Left ventricle myocardium superior (tissue), 1 donor: Measurements from ENCODE around the gene IRAK3. TPM values are rescaled to one million over a fixed set of nuclear protein-coding genes. Genes with fewer than 3 reads are reported as not detected.
"Not testable (repeated sequence)": the region's sequence is repeated elsewhere in the genome, so short reads cannot be mapped to it uniquely, and the experiment has no call there.

Experiments used
- ATAC-seq: fragments of 200-7000 bp; cut with Tn5 transposase; one replicate; pipeline ENCODE4 v1.9.1; 2020; ENCODE audit warnings: mild to moderate bottlenecking, moderate library complexity
- DNase-seq: peaks from one replicate; pipeline ENCODE4 v3.0.0-alpha.2; 2020
- intact Hi-C: fragments of 100-400 bp; cut with micrococcal nuclease; formaldehyde crosslinking; loops from one replicate; pipeline ENCODE4 v1.11.0; 2022
- total RNA-seq: library from RNA; stranded (reverse); fragmentation: NEBNext Ultra II Directional; extraction: Animal tissue kit (Norgen Biotek cat#: 25700); gene quantifications from one replicate; pipeline ENCODE4 v1.2.1, GENCODE V29; 2021
- donor health status: DM: no; HTN: yes; CAD: no; lungs with severe emphysema.

IRAK3 gene
- total RNA-seq, 1 donor from 2014 or later, result 5.3 TPM

- intact Hi-C loops, result loop anchor here (10.0 kb wide), 1 partner anchor 66 kb away; no protein-coding TSS in a partner anchor
- ATAC-seq, result no peak
Measured at GRCh38 chr12:66168410-66168809, 20.6 kb upstream of the IRAK3 start.

GRCh38 chr12:66169221-66170170 is 19.5 kb upstream of the IRAK3 start, which contains the start of gene TMBIM4:
TMBIM4 (minus strand) TSS chr12:66169996; CDS start chr12:66169951, 45 bp downstream.
- peak; percentile 91 for DNase-seq
- intact Hi-C loops, result loop anchor here (10.0 kb wide), 1 partner anchor 65 kb away; no protein-coding TSS in a partner anchor
- ATAC-seq, result peak; percentile 97

More at GRCh38 chr12:66168410-66168809, 20.6 kb upstream of the IRAK3 start:
- no peak for DNase-seq

GRCh38 chr12:66170606-66171005 is 18.4 kb upstream of the IRAK3 start:
- intact Hi-C loops, result no loop called here
- ATAC-seq, result no peak
- DNase-seq, result no peak

GRCh38 chr12:66174391-66175325 is 14.4 kb upstream of the IRAK3 start:
- DNase-seq, intact Hi-C loops, ATAC-seq: not testable (repeated sequence)

DNA sequence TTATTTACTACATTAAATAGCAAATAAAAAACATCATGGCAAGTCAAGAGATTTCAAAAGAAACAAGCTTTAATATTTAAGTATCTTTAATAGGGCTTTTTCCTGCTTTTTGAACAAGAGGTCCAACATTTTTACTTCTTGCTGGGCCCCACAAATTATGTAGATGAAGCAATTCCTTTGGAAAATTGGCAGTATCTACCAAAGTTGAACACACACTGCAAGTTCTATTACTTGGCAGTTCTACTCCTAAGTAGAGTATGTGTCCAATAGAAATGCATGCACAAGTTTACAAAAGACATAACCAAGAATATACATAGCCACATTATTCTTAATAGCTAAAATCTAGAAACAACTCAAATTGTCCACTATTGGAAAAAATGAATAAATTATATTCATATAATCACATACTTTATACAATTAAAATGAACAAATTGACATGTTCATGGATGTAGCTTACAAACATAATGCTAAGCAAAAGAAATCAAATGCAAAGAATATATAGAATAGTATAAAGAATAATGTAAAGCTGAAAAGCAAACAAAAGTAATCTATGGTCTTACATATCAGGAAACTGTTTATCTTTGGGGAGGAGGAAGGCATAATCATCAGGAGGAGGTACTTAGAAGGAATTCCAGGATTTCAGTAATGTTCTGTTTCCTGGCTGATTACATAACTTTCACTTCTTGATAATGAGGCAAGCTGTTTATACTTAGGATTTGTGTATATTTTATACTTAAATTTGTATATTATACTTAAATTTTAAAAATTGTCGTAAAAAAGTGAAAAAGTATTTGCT is 12.7 kb upstream of the IRAK3 start:
- intact Hi-C loops, result no loop called here
- ATAC-seq, result no peak
- no peak for DNase-seq

DNA sequence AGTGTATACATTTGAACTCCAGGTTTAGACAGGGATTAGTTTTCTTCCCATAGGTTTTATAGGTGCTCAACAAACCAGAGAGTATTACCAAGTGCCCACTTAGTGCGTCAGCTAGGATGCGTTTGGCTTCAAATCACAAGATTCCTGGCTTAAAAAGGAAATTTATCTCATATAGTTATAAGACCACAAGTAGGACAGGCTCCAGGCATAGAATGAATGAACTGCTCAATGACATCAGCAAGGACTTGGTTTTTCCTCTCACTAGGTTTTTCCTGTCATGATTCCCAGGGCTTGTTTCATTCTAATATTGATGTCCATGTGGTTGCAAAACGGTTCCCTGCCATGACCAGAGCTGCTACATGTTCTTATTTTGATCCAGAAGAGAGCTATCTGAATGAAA is 6.1 kb upstream of the IRAK3 start:
- ATAC-seq, result no peak
- no peak for DNase-seq
- intact Hi-C loops, result no loop called here

DNA sequence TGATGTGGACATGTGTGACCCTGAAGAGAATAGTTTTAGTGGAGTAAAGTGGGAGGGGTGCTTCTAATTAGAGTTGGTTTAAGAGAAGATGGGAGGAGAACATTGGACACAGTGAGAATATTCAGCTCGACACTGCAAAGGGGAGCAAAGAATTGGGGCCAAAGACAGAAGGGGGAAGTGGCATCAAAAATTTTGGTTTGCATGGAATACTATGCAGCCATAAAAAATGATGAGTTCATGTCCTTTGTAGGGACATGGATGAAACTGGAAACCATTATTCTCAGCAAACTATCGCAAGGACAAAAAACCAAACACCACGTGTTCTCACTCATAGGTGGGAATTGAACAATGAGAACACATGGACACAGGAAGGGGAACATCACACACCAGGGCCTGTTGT is 4.2 kb upstream of the IRAK3 start:
- intact Hi-C loops, ATAC-seq, DNase-seq: not testable (repeated sequence)

GRCh38 chr12:66187036-66187435 is 2.0 kb upstream of the IRAK3 start:
- intact Hi-C loops, result no loop called here
- no peak for DNase-seq
- no peak for ATAC-seq

- DNase-seq (no peak), ATAC-seq (no peak)
- intact Hi-C loops, result no loop called here
Measured at GRCh38 chr12:66187821-66188220, 1.2 kb upstream of the IRAK3 start.

DNA sequence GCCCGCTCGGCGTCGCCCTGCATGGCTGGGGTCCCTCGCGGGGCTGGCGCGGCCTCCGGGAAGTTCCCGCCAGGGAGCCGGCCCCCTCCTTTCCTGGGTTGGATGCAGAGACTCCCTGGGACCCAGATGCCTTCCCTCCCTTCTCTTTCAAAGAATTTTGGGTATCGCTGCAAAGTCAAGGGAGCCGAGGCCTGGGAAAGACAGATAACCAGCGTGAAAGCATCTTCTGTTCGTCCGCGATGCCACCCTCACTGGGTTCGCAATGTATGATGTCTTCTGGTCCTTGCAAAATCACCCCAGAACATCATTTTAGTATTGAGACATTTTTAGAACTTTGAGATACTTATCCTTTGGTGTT is 451 bp downstream of the IRAK3 start:
- no peak for ATAC-seq
- intact Hi-C loops, result no loop called here
- no peak for DNase-seq

GRCh38 chr12:66189889-66190288 is 875 bp downstream of the IRAK3 start:
- ATAC-seq, result no peak
- intact Hi-C loops, result no loop called here
- DNase-seq, result no peak

DNA sequence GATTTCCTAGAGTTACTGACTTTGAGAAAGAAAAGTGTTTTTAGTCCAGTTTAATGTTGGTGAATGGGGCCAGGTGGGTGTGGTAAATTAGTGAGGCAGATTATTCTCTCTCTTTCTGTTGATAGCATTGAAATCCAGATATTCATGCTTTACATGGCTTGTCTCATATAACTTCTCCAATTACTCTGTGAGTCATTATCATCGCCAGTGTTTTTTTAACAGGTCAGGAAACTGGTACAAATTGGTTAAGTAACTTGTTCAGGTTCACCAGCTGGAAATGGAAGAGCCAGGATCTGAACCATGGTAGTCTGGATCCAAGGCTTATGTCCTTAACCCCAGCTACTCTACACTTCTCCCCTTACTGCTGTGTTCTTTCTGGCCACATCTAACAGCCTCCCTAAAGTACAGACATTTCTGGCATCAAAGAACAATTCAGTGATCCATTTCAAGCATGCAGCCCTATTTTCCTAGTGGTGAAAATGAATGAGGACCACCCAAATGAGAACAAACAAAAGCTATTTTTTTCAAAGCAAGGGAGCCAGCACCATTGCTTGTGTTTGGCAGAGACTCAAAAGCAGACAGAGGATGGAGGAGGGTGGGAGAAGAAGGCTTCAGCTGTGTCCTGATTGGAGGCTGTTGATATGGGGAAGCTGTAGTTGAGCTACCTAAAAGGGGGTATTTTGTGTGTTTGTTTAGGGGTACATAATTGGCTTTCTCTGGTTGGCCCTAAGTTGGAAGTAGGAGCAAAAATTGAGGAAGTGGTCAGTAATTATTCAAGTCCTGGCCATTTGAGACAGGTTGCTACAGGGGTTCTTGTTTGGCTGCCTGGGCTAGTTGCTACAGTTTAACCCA is 1.7 kb downstream of the IRAK3 start:
- ATAC-seq, result no peak
- DNase-seq, result no peak
- intact Hi-C loops, result no loop called here

DNA sequence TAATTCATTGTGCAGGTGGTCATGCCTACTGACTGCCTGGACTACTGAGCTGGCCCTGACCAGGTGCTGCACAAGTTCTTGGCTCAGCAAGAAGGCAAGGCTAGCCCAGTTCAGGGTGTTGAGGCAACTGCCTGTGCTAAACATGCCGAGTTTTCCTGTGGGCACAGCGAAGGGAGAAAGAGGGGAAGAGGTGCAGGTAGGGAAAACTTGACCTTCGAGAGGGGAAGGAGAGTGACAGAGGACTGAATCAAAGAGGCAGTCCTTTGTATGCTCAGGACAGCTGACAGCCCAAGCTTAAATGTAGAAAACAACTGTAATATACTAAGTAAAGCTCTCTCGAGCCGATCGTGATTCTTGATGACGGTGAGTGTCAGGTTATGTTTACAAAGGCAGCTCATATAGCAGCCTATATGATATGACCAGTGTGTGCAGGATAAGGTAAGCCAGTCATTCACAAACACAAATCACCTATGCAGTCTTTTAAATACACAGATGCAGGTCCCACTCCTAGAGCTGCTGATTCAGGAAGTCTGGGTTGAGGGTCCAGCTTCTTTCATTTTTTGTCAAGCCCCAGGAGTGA is 2.6 kb downstream of the IRAK3 start:
- intact Hi-C loops, result no loop called here
- ATAC-seq, result no peak
- DNase-seq, result no peak

DNA sequence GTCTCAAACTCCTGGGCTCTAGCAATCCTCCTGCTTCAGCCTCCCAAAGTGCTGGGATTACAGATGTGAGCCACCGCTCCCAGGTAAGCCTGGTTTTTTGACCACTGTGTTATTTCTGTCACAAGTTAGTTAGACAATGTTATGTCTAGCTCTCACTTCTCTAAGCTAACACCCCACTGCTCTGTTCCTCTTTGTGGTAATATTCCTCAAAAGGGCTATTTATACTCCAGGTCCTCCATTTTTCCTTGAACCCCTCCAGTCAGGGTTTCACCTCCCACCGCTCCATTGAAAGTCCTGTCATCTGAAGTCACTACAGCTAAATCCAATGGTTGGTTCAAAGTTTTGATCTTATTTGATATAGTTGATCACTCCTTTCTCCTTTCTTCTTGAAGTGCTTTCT is 5.1 kb downstream of the IRAK3 start:
- no peak for DNase-seq
- intact Hi-C loops, result no loop called here
- no peak for ATAC-seq

DNA sequence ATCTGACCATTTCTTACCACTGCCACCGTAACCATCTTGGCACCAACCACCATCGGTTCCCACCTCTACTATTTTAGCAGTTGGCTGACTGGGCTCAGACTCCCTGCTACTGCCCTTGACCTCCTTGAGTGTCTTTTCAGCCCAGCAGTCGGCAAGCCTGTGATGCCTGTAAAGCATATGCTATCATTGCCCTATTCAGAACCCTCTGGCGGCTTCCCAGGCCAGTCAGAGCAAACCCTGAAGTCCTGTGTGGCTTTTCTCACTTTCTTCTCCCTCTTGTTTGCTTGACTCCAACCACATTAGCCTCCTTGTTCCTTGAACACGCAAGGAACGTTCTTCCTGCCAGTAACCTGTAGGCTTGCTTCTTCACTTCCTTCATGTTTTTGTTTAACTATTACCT is 6.2 kb downstream of the IRAK3 start:
- DNase-seq (no peak), ATAC-seq (no peak)
- intact Hi-C loops, result no loop called here

- ATAC-seq, result no peak
- intact Hi-C loops, result no loop called here
- no peak for DNase-seq
Measured at GRCh38 chr12:66196806-66197205, 7.8 kb downstream of the IRAK3 start.

- intact Hi-C loops, result no loop called here
- DNase-seq (no peak), ATAC-seq (peak; percentile 20)
Measured at GRCh38 chr12:66197495-66197921, 8.5 kb downstream of the IRAK3 start.

DNA sequence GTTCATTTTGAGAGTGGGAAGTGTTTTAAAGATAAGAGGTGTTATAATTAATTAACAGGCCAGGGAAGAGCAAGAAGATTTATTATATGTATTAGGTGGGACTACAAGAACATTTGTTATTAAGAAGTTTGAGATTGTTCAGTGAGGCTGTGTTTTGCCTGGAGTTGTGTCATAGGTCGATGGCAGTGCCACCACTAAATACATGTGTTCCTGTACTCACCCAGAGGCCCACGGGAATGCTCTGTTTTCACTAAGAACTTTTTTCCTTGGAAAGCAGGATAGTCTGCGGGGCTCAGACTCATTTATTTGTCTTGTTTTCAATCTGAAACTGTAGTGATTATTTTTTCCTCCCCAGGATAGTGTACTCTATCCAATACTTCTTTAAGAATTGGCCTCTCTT is 10.1 kb downstream of the IRAK3 start:
- intact Hi-C loops, result no loop called here
- DNase-seq, result no peak
- ATAC-seq, result no peak
